Anterior cingulate cortex (tissue), 58 donors: ENCODE data around the gene ATG7.
"Not testable (repeated sequence)": the region's sequence is repeated elsewhere in the genome, so short reads cannot be mapped to it uniquely, and the experiment has no call there.

Experiments used
- DNase-seq, 58 donors: peaks; one replicate each; lab custom pipeline; 2025; lab: John Stamatoyannopoulos, UW

The ATG7 gene

GRCh38 chr3:11595024-11595423 lies 322.8 kb downstream of the ATG7 start:
- DNase-seq = not testable (repeated sequence)

GRCh38 chr3:11596387-11596786 lies 324.2 kb downstream of the ATG7 start:
- peak in 1 of 58 donors; percentile 53 for DNase-seq

GRCh38 chr3:11600501-11601282 lies 328.5 kb downstream of the ATG7 start:
- DNase-seq = peak in 22 of 58 donors; percentile 29 to 84 (median 49)

GRCh38 chr3:11601446-11602238 lies 329.4 kb downstream of the ATG7 start:
- DNase-seq = peak in 27 of 58 donors; percentile 16 to 66 (median 43)

- no peak for DNase-seq
Measured at GRCh38 chr3:11602239-11602840, 330.1 kb downstream of the ATG7 start.

- no peak for DNase-seq
Measured at GRCh38 chr3:11602886-11603527, 330.8 kb downstream of the ATG7 start.

- peak in 1 of 58 donors; percentile 35 for DNase-seq
Measured at GRCh38 chr3:11603628-11604027, 331.4 kb downstream of the ATG7 start.

- no peak for DNase-seq
Measured at GRCh38 chr3:11604139-11604892, 332.1 kb downstream of the ATG7 start.

GRCh38 chr3:11605398-11605797 lies 333.2 kb downstream of the ATG7 start:
- DNase-seq = no peak

GRCh38 chr3:11606090-11606784 lies 334.0 kb downstream of the ATG7 start:
- no peak for DNase-seq

GRCh38 chr3:11606865-11607440 lies 334.8 kb downstream of the ATG7 start:
- no peak for DNase-seq
